SK-N-SH (cell line): ENCODE data around the gene KIF4A.

ENCODE experiments used
- EP300 ChIP-seq, 2 experiments: IDR thresholded peaks; 2 replicates each; pipeline versions ENCODE4 v1.4.0 to v1.6.1; 2012; ENCODE audit warnings: borderline replicate concordance in 1 of 2, low read depth in 1 of 2, low read length in 1 of 2
- FOXM1 ChIP-seq: IDR thresholded peaks from 2 replicates; pipeline ENCODE4 v1.4.0; 2012; ENCODE audit warnings: low read depth, mild to moderate bottlenecking
- TAF1 ChIP-seq: IDR thresholded peaks from 2 replicates; pipeline ENCODE4 v1.6.1; 2012; ENCODE audit warnings: low read depth, mild to moderate bottlenecking, low read length, moderate library complexity, borderline replicate concordance
- YY1 ChIP-seq: IDR thresholded peaks from 2 replicates; pipeline ENCODE4 v1.4.0; 2012; ENCODE audit warnings: low read depth, mild to moderate bottlenecking
- TF ChIP-seq, protein P1 (sequence below): fragments of 200-600 bp; sonication (generic); IDR thresholded peaks from 2 replicates; pipeline ENCODE4 v1.6.1; 2017; ENCODE audit warnings: antibody characterized with exemption, mild to moderate bottlenecking, moderate library complexity

DNA sequence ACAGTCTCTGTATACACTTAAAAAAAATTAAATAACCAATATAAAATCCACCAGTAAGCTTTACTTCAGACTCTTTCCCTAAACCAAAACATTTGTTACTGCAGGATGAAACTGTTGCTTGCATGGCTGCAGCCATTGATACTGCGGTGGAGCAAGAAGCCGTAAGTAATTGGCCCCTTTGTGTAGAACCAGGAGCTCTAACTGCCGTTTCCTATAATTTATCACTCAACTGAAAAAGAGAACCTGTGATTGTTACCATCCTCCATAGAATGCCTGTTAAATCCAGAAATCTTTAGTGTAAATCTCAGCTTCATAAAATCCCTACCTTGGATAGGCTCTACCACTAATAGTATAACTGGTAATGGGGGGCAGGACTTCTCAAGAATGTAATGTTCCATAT lies 62.6 kb downstream of the KIF4A start:
- TF ChIP-seq, protein P1, sequence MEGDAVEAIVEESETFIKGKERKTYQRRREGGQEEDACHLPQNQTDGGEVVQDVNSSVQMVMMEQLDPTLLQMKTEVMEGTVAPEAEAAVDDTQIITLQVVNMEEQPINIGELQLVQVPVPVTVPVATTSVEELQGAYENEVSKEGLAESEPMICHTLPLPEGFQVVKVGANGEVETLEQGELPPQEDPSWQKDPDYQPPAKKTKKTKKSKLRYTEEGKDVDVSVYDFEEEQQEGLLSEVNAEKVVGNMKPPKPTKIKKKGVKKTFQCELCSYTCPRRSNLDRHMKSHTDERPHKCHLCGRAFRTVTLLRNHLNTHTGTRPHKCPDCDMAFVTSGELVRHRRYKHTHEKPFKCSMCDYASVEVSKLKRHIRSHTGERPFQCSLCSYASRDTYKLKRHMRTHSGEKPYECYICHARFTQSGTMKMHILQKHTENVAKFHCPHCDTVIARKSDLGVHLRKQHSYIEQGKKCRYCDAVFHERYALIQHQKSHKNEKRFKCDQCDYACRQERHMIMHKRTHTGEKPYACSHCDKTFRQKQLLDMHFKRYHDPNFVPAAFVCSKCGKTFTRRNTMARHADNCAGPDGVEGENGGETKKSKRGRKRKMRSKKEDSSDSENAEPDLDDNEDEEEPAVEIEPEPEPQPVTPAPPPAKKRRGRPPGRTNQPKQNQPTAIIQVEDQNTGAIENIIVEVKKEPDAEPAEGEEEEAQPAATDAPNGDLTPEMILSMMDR: no peak
- no peak for TF ChIP-seq YY1
- no peak for TF ChIP-seq FOXM1
- no peak for TF ChIP-seq TAF1
- no peak for TF ChIP-seq EP300 (IDR thresholded peaks at IDR 0.05; ENCODE audit: borderline replicate concordance in 1 of 2, low read depth in 1 of 2, low read length in 1 of 2)
